Neural cell (in vitro differentiated cells): ENCODE data around the gene MTREX. TPM values are rescaled to one million over a fixed set of nuclear protein-coding genes. Genes with fewer than 3 reads are reported as not detected.

Experiments used
- H2AFZ ChIP-seq: fragments of 200-600, 300-800 bp; sonication (generic), shearing (Covaris generic); 2 replicates; pipeline ENCODE4 v1.6.0; 2014; ENCODE audit warnings: low read depth, mild to moderate bottlenecking, antibody characterized with exemption, low read length, moderate library complexity
- H3F3A ChIP-seq: fragments of 200-600 bp; shearing (Covaris generic); 2 replicates; pipeline ENCODE4 v1.6.1; 2016; ENCODE audit warnings: mild to moderate bottlenecking, moderate library complexity, mixed read lengths, antibody characterized with exemption, low read length; ENCODE audit not compliant: insufficient read depth, poor library complexity, severe bottlenecking
- H3K27ac ChIP-seq: fragments of 200-600, 300-800 bp; sonication (generic), shearing (Covaris generic); 2 replicates; pipeline ENCODE4 v1.5.1; 2014; ENCODE audit warnings: mild to moderate bottlenecking, low read length, moderate library complexity
- H3K27me3 ChIP-seq: fragments of 300-800, 200-600 bp; sonication (generic), shearing (Covaris generic); 2 replicates; pipeline ENCODE4 v1.6.0; 2014; ENCODE audit warnings: mild to moderate bottlenecking, low read depth, low read length, moderate library complexity; ENCODE audit not compliant: insufficient read depth
- H3K36me3 ChIP-seq: fragments of 300-800, 200-600 bp; sonication (generic), shearing (Covaris generic); 2 replicates; pipeline ENCODE4 v1.5.1; 2014; ENCODE audit warnings: mild to moderate bottlenecking, antibody characterized with exemption, low read length, moderate library complexity; ENCODE audit not compliant: insufficient read depth
- H3K4me2 ChIP-seq: fragments of 300-800, 200-600 bp; sonication (generic), shearing (Covaris generic); 2 replicates; pipeline ENCODE4 v1.6.0; 2014; ENCODE audit warnings: mild to moderate bottlenecking, low read length
- H3K4me3 ChIP-seq: fragments of 300-800, 200-600 bp; sonication (generic), shearing (Covaris generic); 2 replicates; pipeline ENCODE4 v1.5.1; 2014; ENCODE audit warnings: mild to moderate bottlenecking, low read length, moderate library complexity
- H3K79me2 ChIP-seq: fragments of 200-600 bp; shearing (Covaris generic); replicated peaks from 2 replicates; pipeline ENCODE4 v1.6.0; 2014; ENCODE audit warnings: mild to moderate bottlenecking, low read length, moderate library complexity; ENCODE audit not compliant: insufficient read depth
- H3K9ac ChIP-seq: fragments of 300-800, 200-600 bp; sonication (generic), shearing (Covaris generic); 2 replicates; pipeline ENCODE4 v1.6.1; 2016; ENCODE audit warnings: mild to moderate bottlenecking, low read length, mixed read lengths
- H3K9me2 ChIP-seq: fragments of 200-600 bp; shearing (Covaris generic); 2 replicates; pipeline ENCODE4 v1.6.1; 2016; ENCODE audit warnings: mild to moderate bottlenecking, low read length, mixed read lengths; ENCODE audit not compliant: insufficient read depth
- H3K9me3 ChIP-seq: fragments of 200-600, 300-800 bp; sonication (generic), shearing (Covaris generic); 2 replicates; pipeline ENCODE4 v1.6.1; 2016; ENCODE audit warnings: mild to moderate bottlenecking, mixed run types, low read length, moderate library complexity, mixed read lengths
- H4K20me1 ChIP-seq: fragments of 200-600 bp; shearing (Covaris generic); 2 replicates; pipeline ENCODE4 v1.6.1; 2016; ENCODE audit warnings: mild to moderate bottlenecking, mixed run types; ENCODE audit not compliant: insufficient read depth
- CTCF ChIP-seq: fragments of 450-650 bp; IDR thresholded peaks from 2 replicates; pipeline ENCODE4 v1.5.1; 2014; ENCODE audit warnings: antibody characterized with exemption, mild to moderate bottlenecking, moderate library complexity; ENCODE audit not compliant: poor library complexity, severe bottlenecking
- EP300 ChIP-seq: fragments of 450-650 bp; conservative IDR thresholded peaks from 2 replicates; pipeline ENCODE4 v1.6.1; 2014; ENCODE audit warnings: antibody characterized with exemption, mild to moderate bottlenecking, moderate library complexity; ENCODE audit not compliant: poor library complexity, severe bottlenecking
- EZH2 ChIP-seq: fragments of 200-600, 300-800 bp; shearing (Covaris generic), sonication (generic); IDR thresholded peaks from 2 replicates; pipeline ENCODE4 v1.6.1; 2014; ENCODE audit warnings: antibody characterized with exemption, low read length, borderline replicate concordance, mild to moderate bottlenecking; ENCODE audit not compliant: insufficient read depth, poor library complexity, severe bottlenecking
- MXI1 ChIP-seq: fragments of 450-650 bp; conservative IDR thresholded peaks from 2 replicates; pipeline ENCODE4 v1.6.1; 2014; ENCODE audit warnings: antibody characterized with exemption, mild to moderate bottlenecking; ENCODE audit not compliant: poor library complexity, severe bottlenecking
- POLR2AphosphoS5 ChIP-seq: IDR thresholded peaks from 2 replicates; pipeline ENCODE4 v1.6.1; 2012
- RAD21 ChIP-seq: fragments of 450-650 bp; conservative IDR thresholded peaks from 2 replicates; pipeline ENCODE4 v1.6.1; 2014; ENCODE audit warnings: antibody characterized with exemption, mild to moderate bottlenecking, moderate library complexity
- REST ChIP-seq: IDR thresholded peaks from 2 replicates; pipeline ENCODE4 v1.6.1; 2012; ENCODE audit warnings: borderline replicate concordance
- SMC3 ChIP-seq: fragments of 450-650 bp; conservative IDR thresholded peaks from 2 replicates; pipeline ENCODE4 v1.6.1; 2014; ENCODE audit warnings: antibody characterized with exemption, mild to moderate bottlenecking, moderate library complexity; ENCODE audit not compliant: poor library complexity
- TAF1 ChIP-seq: IDR thresholded peaks from 2 replicates; pipeline ENCODE4 v1.6.1; 2012; ENCODE audit warnings: low read depth
- polyA plus RNA-seq: library from polyadenylated mRNA; depleted of rRNA; stranded (reverse); fragments of >200 nt; gene quantifications from 2 replicates; pipeline ENCODE4 v1.2.3, GENCODE V29; 2014

The MTREX gene
- polyA plus RNA-seq, 1 donor from 2014 or later, result 77.6 TPM

GRCh38 chr5:55421074-55421529 lies 113.3 kb downstream of the MTREX start:
- Histone ChIP-seq H3K27ac (no peak overlapping the region), H4K20me1 (no peaks in the 10 kb centered on the region), H3F3A (no peaks in the 10 kb centered on the region), H3K9me2 (no peaks in the 10 kb centered on the region), H3K9me3 (no peaks in the 10 kb centered on the region), H3K36me3 (peaks cover 10% of the 10 kb centered on the region), H3K79me2 (no peaks in the 10 kb centered on the region), H3K27me3 (no peaks in the 10 kb centered on the region), H3K4me2 (no peak overlapping the region), H2AFZ (no peak overlapping the region), H3K9ac (no peak overlapping the region), H3K4me3 (no peak overlapping the region)
- TF ChIP-seq REST, result no peak
- no peak for TF ChIP-seq SMC3

DNA sequence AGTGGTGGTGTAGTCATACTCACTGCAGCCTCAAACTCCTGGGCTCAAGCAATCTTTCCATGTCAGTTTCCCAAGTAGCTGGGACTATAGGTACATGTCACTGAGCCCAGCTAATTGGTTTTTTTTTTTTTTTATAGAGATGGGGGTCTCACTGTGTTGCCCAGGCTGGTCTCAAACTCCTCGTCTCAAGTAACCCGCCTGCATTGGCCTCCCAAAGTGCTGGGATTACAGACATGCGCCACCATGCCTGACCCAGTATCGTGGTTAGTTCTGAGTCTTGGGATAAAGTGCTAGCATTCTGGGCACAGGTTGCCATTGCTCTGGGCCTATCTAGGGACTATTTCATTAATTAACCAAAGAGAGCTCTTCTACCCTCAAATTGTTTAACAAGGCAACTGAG lies 118.7 kb downstream of the MTREX start:
- Histone ChIP-seq H3K9me2 (no peaks in the 10 kb centered on the region), H3K79me2 (no peaks in the 10 kb centered on the region), H3K27ac (no peak overlapping the region), H3K9me3 (peaks cover 5% of the 10 kb centered on the region), H3K9ac (no peak overlapping the region), H3K36me3 (peaks cover 18% of the 10 kb centered on the region), H3K4me2 (no peak overlapping the region), H3K4me3 (no peak overlapping the region), H4K20me1 (no peaks in the 10 kb centered on the region), H2AFZ (no peak overlapping the region), H3K27me3 (no peaks in the 10 kb centered on the region), H3F3A (no peaks in the 10 kb centered on the region)
- TF ChIP-seq EZH2 (no peak), RAD21 (no peak), TAF1 (no peak), POLR2AphosphoS5 (no peak), REST (no peak), MXI1 (no peak), CTCF (no peak), SMC3 (no peak), EP300 (no peak)
